Neural cell (in vitro differentiated cells): ENCODE results near the gene AEBP1.

ENCODE experiments used
- EP300 ChIP-seq: fragments of 450-650 bp; conservative IDR thresholded peaks from 2 replicates; pipeline ENCODE4 v1.6.1; 2014; ENCODE audit warnings: antibody characterized with exemption, mild to moderate bottlenecking, moderate library complexity; ENCODE audit not compliant: poor library complexity, severe bottlenecking
- MXI1 ChIP-seq: fragments of 450-650 bp; conservative IDR thresholded peaks from 2 replicates; pipeline ENCODE4 v1.6.1; 2014; ENCODE audit warnings: antibody characterized with exemption, mild to moderate bottlenecking; ENCODE audit not compliant: poor library complexity, severe bottlenecking
- POLR2AphosphoS5 ChIP-seq: IDR thresholded peaks from 2 replicates; pipeline ENCODE4 v1.6.1; 2012
- TF ChIP-seq, protein P1 (sequence below): fragments of 450-650 bp; IDR thresholded peaks from 2 replicates; pipeline ENCODE4 v1.5.1; 2014; ENCODE audit warnings: antibody characterized with exemption, mild to moderate bottlenecking, moderate library complexity; ENCODE audit not compliant: poor library complexity, severe bottlenecking

DNA sequence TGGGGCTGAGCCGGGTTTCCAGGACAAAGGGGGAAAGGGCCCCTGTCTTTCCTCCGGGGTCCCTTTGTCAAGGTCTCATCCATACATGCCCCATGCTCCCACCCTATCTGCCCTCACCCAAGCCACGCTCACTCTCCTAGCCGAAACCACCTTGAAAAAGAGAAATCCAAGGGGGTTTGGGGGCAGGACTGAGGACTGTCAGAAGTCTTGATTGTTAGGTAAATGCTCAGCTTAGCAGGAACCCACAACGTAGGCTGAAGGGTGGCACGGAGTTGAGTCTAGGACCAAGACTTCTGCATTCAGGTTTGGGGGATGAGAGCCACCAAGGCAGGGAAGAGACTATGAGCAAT lies 38.1 kb upstream of the AEBP1 start:
- TF ChIP-seq EP300, result no peak
- no peak for TF ChIP-seq POLR2AphosphoS5
- no peak for TF ChIP-seq MXI1
- TF ChIP-seq, protein P1, sequence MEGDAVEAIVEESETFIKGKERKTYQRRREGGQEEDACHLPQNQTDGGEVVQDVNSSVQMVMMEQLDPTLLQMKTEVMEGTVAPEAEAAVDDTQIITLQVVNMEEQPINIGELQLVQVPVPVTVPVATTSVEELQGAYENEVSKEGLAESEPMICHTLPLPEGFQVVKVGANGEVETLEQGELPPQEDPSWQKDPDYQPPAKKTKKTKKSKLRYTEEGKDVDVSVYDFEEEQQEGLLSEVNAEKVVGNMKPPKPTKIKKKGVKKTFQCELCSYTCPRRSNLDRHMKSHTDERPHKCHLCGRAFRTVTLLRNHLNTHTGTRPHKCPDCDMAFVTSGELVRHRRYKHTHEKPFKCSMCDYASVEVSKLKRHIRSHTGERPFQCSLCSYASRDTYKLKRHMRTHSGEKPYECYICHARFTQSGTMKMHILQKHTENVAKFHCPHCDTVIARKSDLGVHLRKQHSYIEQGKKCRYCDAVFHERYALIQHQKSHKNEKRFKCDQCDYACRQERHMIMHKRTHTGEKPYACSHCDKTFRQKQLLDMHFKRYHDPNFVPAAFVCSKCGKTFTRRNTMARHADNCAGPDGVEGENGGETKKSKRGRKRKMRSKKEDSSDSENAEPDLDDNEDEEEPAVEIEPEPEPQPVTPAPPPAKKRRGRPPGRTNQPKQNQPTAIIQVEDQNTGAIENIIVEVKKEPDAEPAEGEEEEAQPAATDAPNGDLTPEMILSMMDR, result no peak
